ENCODE results near the gene TEX52. TPM values are rescaled to one million over a fixed set of nuclear protein-coding genes. Genes with fewer than 3 reads are reported as not detected.
A peak's percentile ranks its signal among the peaks of the same experiment; 100 is the strongest.

The TEX52 gene
- total RNA-seq, 1 donor from 2014 or later, result not detected

- DNase-seq (ENCODE audit: missing footprints), result no peak
- ATAC-seq, result no peak
- intact Hi-C loops (cut with DNase I), result no loop called here
Observed at GRCh38 chr12:2805143-2805520, 51.7 kb downstream of the TEX52 start.

GRCh38 chr12:2804393-2805142 lies 52.3 kb downstream of the TEX52 start:
- DNase-seq (ENCODE audit: missing footprints), result peak; percentile 72
- intact Hi-C loops (cut with DNase I), result no loop called here
- ATAC-seq, result peak; percentile 90

GRCh38 chr12:2803635-2804392 lies 53.0 kb downstream of the TEX52 start:
- ATAC-seq (no peak), DNase-seq (ENCODE audit: missing footprints) (no peak)
- intact Hi-C loops (cut with DNase I), result no loop called here

GRCh38 chr12:2801044-2801783 lies 55.6 kb downstream of the TEX52 start:
- intact Hi-C loops (cut with DNase I), result no loop called here
- DNase-seq (ENCODE audit: missing footprints) (no peak), ATAC-seq (no peak)

- ATAC-seq (no peak), DNase-seq (ENCODE audit: missing footprints) (no peak)
- intact Hi-C loops (cut with DNase I), result no loop called here
Observed at GRCh38 chr12:2800046-2800570, 56.7 kb downstream of the TEX52 start.

Other genes starting within 250 kb of the TEX52 start
- gene FKBP4, start 62.1 kb downstream of the TEX52 start, total RNA-seq, result 64.1 TPM
- gene ITFG2, start 44.4 kb downstream of the TEX52 start, total RNA-seq, result 11.4 TPM
- 3.2 TPM for gene NRIP2, start 22.0 kb downstream of the TEX52 start, total RNA-seq
- gene FOXM1, start 20.1 kb upstream of the TEX52 start, total RNA-seq, result 1.2 TPM
- 4.3 TPM for gene RHNO1, start 20.2 kb upstream of the TEX52 start, total RNA-seq
- gene TULP3, start 33.9 kb upstream of the TEX52 start, total RNA-seq, result 6.8 TPM
- gene TEAD4, start 102.4 kb upstream of the TEX52 start, total RNA-seq, result 13.4 TPM
- 193 TPM for gene TSPAN9, start 220.3 kb upstream of the TEX52 start, total RNA-seq

Data from Right ventricle myocardium inferior (tissue), 1 donor.